ENCODE data around the gene SYNGR1. TPM values are rescaled to one million over a fixed set of nuclear protein-coding genes. Genes with fewer than 3 reads are reported as not detected.

Gene SYNGR1
- total and polyA plus RNA-seq, 2 of the 8 experiments (the other 6 are each of a cell fraction or from before 2014, with no cell fraction given) = 32.5 to 84.7 TPM

GRCh38 chr22:39343259-39344045 lies 6.3 kb upstream of the SYNGR1 start:
- no peaks in the 10 kb centered on the region for H3K36me3 ChIP-seq (ENCODE audit: control insufficient read depth in 2 of 4, insufficient read depth in 4 of 4, low read length in 3 of 4)
- H3K9ac ChIP-seq (replicated peaks in 1 of 4; ENCODE audit: extremely low read depth in 1 of 4, low read depth in 3 of 4, low read length in 3 of 4) = no peak overlapping the region
- H3K56ac ChIP-seq (replicated peaks; ENCODE audit: insufficient read length, low read depth, low read length) = no peak overlapping the region
- no peak overlapping the region for H3K23ac ChIP-seq (ENCODE audit: insufficient read length)
- peak overlapping the region; percentile 47; the same call in 1 of the 2 replicates for H2AFZ ChIP-seq (ENCODE audit: low read length)
- H2BK120ac ChIP-seq (replicated peaks; ENCODE audit: low read depth, low read length) = no peak overlapping the region
- ChIA-PET CTCF (ENCODE audit: partially characterized antibody) (interaction anchor here (0.8 to 8.1 kb wide), 37 partner anchors 10 to 256 kb away, joined by 3 to 110 read pairs (median 4); partner anchors contain the start of genes RPL3 and TAB1), POLR2A (ENCODE audit: partially characterized antibody) (interaction anchor here (0.9 to 20.6 kb wide), 5 partner anchors 26 to 181 kb away, joined by 3 to 472 read pairs (median 3); partner anchors contain the start of genes RPL3 and TAB1)
- H3K9me3 ChIP-seq (ENCODE audit: insufficient read depth in 2 of 2, low read depth in 1 of 2, low read length in 1 of 2) = no peaks in the 10 kb centered on the region
- H4K8ac ChIP-seq (ENCODE audit: extremely low read depth, insufficient read depth, low read length) = no peak overlapping the region
- no peak overlapping the region for H3K27ac ChIP-seq (ENCODE audit: low read depth, low read length)
- H4K20me1 ChIP-seq (replicated peaks in 1 of 2; ENCODE audit: control insufficient read depth in 1 of 2, insufficient read depth in 2 of 2, low read length in 2 of 2) = peaks cover 0 to 2% of the 10 kb centered on the region in 2 experiments
- no peaks in the 10 kb centered on the region for H3K79me1 ChIP-seq (ENCODE audit: low read depth, low read length)
- peak overlapping the region; percentile 56 for H3K18ac ChIP-seq (ENCODE audit: extremely low read depth, low read length)
- peaks cover 2 to 3% (median 3%) of the 10 kb centered on the region in 4 experiments; a peak in 4 of 7 replicates for H3K4me1 ChIP-seq (replicated peaks in 1 of 4; ENCODE audit: control insufficient read depth in 3 of 4, insufficient read depth in 4 of 4, low read length in 3 of 4)
- 0 out of 2 replicates have a peak overlapping the region, but pooled peaks have one; percentile 1 for H2BK20ac ChIP-seq (ENCODE audit: low read length)
- H2BK5ac ChIP-seq (ENCODE audit: low read depth, low read length) = no peak overlapping the region
- peak overlapping the region in 1 of 4 experiments; percentile 3; a peak in 1 of 8 replicates for H3K4me3 ChIP-seq (ENCODE audit: extremely low read depth in 1 of 4, insufficient read depth in 2 of 4, low read depth in 3 of 4, low read length in 4 of 4)
- 0 out of 2 replicates have a peak overlapping the region, but pooled peaks have one; percentile 23 for H2BK15ac ChIP-seq (ENCODE audit: low read length)
- no peaks in the 10 kb centered on the region for H3K79me2 ChIP-seq (ENCODE audit: control insufficient read depth in 1 of 2, insufficient read depth in 2 of 2, low read length in 2 of 2)
- FAIRE-seq (peak; percentile 93), DNase-seq (ENCODE audit: low read depth in 1 of 2, low spot score in 2 of 2) (peak; percentile 34 to 76)
- H4K5ac ChIP-seq (ENCODE audit: insufficient read length, low read depth, low read length) = no peak overlapping the region
- peak overlapping the region in 1 of 2 experiments; percentile 12; a peak in 1 of 4 replicates for H3K4me2 ChIP-seq (ENCODE audit: insufficient read depth in 1 of 2, low read depth in 2 of 2, low read length in 2 of 2)
- H2AK5ac ChIP-seq (ENCODE audit: low read depth, low read length) = no peak overlapping the region
- no peak overlapping the region for H2BK12ac ChIP-seq (ENCODE audit: low read depth, low read length)
- H4K91ac ChIP-seq (replicated peaks; ENCODE audit: insufficient read length, low read length) = no peak overlapping the region
- no peaks in the 10 kb centered on the region for H3K27me3 ChIP-seq (replicated peaks in 1 of 4; ENCODE audit: control insufficient read depth in 3 of 4, extremely low read depth in 1 of 4, insufficient read depth in 3 of 4, low read length in 3 of 4)
- no peak overlapping the region for H3K14ac ChIP-seq (ENCODE audit: insufficient read length)
- H3K4ac ChIP-seq (replicated peaks; ENCODE audit: insufficient read length, low read depth, low read length) = no peak overlapping the region
- no peaks in the 10 kb centered on the region for H3K23me2 ChIP-seq (ENCODE audit: low read depth, low read length)
- 40% methylated on average over 15 of the region's 15 CpGs; no CpG with 5 or more reads in 1 of the 2 experiments for WGBS, 2 experiments (ENCODE audit: extremely low coverage in 1 of 2, insufficient coverage in 1 of 2, insufficient read length in 1 of 2, insufficient replicate concordance in 2 of 2, low coverage in 1 of 2, low lambda C conversion rate in 2 of 2, missing lambda C conversion rate in 1 of 2)
- TF ChIP-seq YY1 (IDR thresholded peaks at IDR 0.05; ENCODE audit: low read depth, low read length) (peak; percentile 49; the same call in 1 of the 2 replicates), CREB1 (IDR thresholded peaks at IDR 0.05) (no peak), RAD21 (IDR thresholded peaks at IDR 0.05 in 1 of 2, conservative IDR thresholded peaks at IDR 0.05 in 1 of 2; ENCODE audit: low read depth in 2 of 2, low read length in 2 of 2) (peak; percentile 63 to 74), GTF2F1 (IDR thresholded peaks at IDR 0.05; ENCODE audit: borderline replicate concordance, low read depth, low read length) (no peak), GABPA (IDR thresholded peaks at IDR 0.05; ENCODE audit: borderline replicate concordance, insufficient read depth, low read length) (peak; percentile 31; the same call in 1 of the 2 replicates), EP300 (IDR thresholded peaks at IDR 0.05; ENCODE audit: borderline replicate concordance in 1 of 2, low read depth in 2 of 2, low read length in 2 of 2) (no peak), TEAD4 (IDR thresholded peaks at IDR 0.05; ENCODE audit: low read depth, low read length) (peak; percentile 64)
- TF ChIP-seq, protein P1, sequence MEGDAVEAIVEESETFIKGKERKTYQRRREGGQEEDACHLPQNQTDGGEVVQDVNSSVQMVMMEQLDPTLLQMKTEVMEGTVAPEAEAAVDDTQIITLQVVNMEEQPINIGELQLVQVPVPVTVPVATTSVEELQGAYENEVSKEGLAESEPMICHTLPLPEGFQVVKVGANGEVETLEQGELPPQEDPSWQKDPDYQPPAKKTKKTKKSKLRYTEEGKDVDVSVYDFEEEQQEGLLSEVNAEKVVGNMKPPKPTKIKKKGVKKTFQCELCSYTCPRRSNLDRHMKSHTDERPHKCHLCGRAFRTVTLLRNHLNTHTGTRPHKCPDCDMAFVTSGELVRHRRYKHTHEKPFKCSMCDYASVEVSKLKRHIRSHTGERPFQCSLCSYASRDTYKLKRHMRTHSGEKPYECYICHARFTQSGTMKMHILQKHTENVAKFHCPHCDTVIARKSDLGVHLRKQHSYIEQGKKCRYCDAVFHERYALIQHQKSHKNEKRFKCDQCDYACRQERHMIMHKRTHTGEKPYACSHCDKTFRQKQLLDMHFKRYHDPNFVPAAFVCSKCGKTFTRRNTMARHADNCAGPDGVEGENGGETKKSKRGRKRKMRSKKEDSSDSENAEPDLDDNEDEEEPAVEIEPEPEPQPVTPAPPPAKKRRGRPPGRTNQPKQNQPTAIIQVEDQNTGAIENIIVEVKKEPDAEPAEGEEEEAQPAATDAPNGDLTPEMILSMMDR (IDR thresholded peaks at IDR 0.05; ENCODE audit: control extremely low read depth in 1 of 3, insufficient read depth in 1 of 3, low read depth in 1 of 3, low read length in 3 of 3) = peak; percentile 74 to 94 (median 75)
